Measurements from ENCODE around the gene LAPTM5.

DNA sequence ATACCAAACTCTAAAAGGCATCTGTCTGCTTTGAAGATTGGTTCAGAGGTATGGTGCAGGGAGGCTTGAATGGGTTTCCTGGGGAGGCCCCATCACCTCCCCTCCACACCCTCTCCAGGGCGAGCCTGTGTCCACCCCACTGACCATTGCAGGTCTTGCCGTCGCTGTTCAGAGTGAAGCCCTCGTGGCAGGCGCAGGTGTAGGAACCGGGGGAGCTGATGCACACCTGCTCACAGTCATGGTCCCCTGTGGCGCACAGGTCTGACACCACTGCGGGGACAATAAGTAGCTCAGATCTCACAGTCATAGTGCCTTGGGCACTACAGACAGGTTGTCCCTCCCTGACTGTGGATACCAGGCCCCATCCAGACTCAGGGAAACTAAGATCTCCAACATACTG is 40.9 kb downstream of the LAPTM5 start:
- TF ChIP-seq, protein P1, sequence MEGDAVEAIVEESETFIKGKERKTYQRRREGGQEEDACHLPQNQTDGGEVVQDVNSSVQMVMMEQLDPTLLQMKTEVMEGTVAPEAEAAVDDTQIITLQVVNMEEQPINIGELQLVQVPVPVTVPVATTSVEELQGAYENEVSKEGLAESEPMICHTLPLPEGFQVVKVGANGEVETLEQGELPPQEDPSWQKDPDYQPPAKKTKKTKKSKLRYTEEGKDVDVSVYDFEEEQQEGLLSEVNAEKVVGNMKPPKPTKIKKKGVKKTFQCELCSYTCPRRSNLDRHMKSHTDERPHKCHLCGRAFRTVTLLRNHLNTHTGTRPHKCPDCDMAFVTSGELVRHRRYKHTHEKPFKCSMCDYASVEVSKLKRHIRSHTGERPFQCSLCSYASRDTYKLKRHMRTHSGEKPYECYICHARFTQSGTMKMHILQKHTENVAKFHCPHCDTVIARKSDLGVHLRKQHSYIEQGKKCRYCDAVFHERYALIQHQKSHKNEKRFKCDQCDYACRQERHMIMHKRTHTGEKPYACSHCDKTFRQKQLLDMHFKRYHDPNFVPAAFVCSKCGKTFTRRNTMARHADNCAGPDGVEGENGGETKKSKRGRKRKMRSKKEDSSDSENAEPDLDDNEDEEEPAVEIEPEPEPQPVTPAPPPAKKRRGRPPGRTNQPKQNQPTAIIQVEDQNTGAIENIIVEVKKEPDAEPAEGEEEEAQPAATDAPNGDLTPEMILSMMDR (IDR thresholded peaks at IDR 0.05) = no peak
- TF ChIP-seq EZH2 (IDR thresholded peaks at IDR 0.05) (no peak), EZH2phosphoT487 (IDR thresholded peaks at IDR 0.05) (no peak)

Data from neural progenitor cell (in vitro differentiated cells).